Duodenal mucosa (tissue), 2 donors: ENCODE results near the gene IFIT1.

Source experiments
- H3K27ac ChIP-seq: one replicate; pipeline ENCODE4 v1.7.0; 2013; ENCODE audit warnings: low read depth, low read length
- H3K27me3 ChIP-seq, 2 donors: one replicate each; pipeline ENCODE4 v1.7.0; 2013; ENCODE audit warnings: low read length in 2 of 2, control low read depth in 1 of 2; ENCODE audit not compliant: insufficient read depth in 2 of 2, control insufficient read depth in 1 of 2
- H3K36me3 ChIP-seq, 2 donors: one replicate each; pipeline ENCODE4 v1.7.0; 2013; ENCODE audit warnings: low read length in 2 of 2, control low read depth in 1 of 2; ENCODE audit not compliant: insufficient read depth in 2 of 2, control insufficient read depth in 1 of 2
- H3K4me1 ChIP-seq, 2 donors: one replicate each; pipeline ENCODE4 v1.7.0; 2013; ENCODE audit warnings: low read length in 2 of 2, control low read depth in 1 of 2; ENCODE audit not compliant: insufficient read depth in 2 of 2, control insufficient read depth in 1 of 2
- H3K4me3 ChIP-seq, 2 donors: one replicate each; pipeline ENCODE4 v1.7.0; 2013; ENCODE audit warnings: low read length in 2 of 2, low read depth in 1 of 2
- H3K9ac ChIP-seq, 2 donors: one replicate each; pipeline ENCODE4 v1.7.0; 2013; ENCODE audit warnings: low read length in 2 of 2, low read depth in 1 of 2
- H3K9me3 ChIP-seq, 2 donors: one replicate each; pipeline ENCODE4 v1.7.0; 2013; ENCODE audit warnings: low read length in 2 of 2, control low read depth in 1 of 2; ENCODE audit not compliant: control insufficient read depth in 1 of 2

IFIT1 gene

DNA sequence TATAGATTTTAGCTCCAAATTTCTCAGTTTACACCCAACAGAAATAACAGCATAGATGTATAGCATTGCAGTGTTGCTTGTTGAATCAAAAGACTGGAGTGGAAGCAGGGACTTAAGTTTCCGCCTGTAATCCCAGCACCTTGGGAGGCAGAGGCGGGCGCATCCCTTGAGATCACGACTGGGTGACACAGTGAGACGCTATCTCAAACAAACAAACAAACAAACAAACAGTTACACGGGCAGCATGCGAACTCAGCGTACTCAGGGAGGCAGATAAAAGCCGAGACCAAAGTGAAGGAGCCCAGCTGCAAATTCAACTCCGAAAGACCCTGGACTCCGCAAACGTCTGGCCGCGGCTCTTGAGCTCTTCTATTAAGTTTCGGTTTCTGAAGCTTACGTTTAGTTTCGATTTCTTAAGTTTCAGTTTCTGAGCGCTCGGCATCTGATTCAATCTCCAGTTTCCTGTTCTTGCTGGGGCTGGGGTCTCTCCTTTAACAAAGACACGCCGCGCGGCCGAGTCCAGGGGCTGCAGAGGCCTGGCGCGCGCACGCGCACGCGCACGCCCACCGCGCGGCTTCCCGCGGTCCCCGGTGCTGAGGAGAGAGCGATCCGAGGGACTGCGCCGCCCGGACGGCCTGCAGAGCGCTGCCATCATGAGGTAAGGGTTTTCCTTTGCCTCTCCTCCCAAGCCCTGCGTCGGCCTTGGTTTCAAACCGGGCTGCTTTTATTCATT, 21.9 kb downstream of the IFIT1 start, which contains the start of gene IFIT5:
Gene IFIT5, plus strand, starts transcription at position 423 of the 733 bp plus-strand sequence. Its CDS starts 231 bp downstream, at position 654.
- no peaks in the 10 kb centered on the region for H3K27me3 ChIP-seq
- H3K4me1 ChIP-seq, result peaks cover 17 to 21% of the 10 kb centered on the region in 2 donors
- peak within 1 kb of the TSS; percentile 91 for H3K27ac ChIP-seq
- peak within 1 kb of the TSS; percentile 82 to 92 for H3K9ac ChIP-seq
- no peaks in the 10 kb centered on the region for H3K9me3 ChIP-seq
- H3K4me3 ChIP-seq, result peak within 1 kb of the TSS; percentile 86 to 92
- H3K36me3 ChIP-seq, result peaks cover 8 to 12% of the 10 kb centered on the region in 2 donors

DNA sequence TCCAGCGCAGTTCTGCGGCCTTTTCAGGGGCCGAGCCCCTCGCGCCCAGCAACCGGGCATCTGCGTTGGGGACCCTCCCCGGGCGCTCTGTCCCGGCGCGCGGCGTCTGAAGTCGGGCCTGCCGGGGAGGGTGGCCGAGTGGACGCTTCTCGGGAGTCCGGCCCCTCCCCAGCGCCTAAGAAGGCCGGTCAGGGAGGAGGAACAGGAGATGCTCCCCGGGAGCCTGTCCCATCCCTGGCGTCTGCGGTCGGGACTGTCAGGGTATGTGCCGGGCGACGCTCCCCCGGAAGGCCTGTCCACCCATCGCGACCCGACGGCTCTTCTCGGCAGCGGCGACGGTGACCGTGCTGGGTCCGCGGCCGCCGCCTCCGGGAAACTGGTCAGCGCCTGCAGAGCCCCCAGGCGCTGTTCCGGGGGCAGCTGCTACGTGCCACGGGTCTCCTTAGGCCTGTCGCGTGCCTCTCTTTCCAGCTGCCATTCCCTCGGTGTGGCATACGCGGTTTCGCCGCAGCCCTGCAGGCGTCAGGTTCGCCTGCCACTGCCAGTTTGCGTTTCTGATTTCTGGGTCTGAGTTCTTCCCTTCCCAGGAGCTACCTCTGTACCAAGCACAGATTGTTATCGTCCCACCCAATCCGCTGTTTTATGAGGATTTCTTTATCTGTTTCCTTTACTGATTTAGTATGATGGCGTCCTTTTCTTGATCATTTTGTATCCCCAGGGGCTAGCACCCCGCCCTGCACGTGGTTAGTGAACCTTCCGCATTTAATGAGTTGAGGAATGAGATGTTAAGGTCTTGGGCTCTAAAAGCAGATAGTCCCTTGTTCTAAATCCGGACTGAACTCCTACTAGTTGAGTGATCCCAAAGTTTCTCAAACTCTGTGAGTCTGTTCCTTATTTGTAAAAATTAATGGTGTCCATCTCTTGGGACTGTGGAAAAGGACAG, 22.7 kb downstream of the IFIT1 start:
- Histone ChIP-seq H3K9me3 (no peaks in the 10 kb centered on the region), H3K4me3 (peak overlapping the region; percentile 86 to 92), H3K36me3 (peaks cover 8 to 12% of the 10 kb centered on the region in 2 donors), H3K27ac (peak overlapping the region; percentile 91), H3K4me1 (peaks cover 17 to 21% of the 10 kb centered on the region in 2 donors), H3K9ac (peak overlapping the region; percentile 82 to 92), H3K27me3 (no peaks in the 10 kb centered on the region)

DNA sequence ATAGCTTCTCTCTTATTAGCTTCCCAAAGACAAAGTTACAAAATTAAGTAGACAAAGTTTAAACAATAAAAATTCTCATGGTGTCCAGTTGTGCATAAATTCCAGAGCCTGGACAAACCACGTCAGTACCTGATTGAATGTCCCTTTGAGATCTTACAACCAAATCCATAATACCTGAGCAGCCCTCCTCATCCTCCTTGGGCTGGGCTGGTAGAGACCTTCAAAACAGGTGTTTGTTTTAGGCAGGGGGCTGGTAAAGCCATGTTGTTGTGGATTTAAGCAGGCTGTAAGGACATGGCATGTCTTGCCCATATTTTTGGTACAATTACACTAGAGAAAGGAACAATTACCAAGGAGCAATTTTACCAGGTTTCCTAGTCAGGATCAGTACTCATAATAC, 24.0 kb downstream of the IFIT1 start:
- Histone ChIP-seq H3K36me3 (peaks cover 10 to 12% of the 10 kb centered on the region in 2 donors), H3K4me3 (no peak overlapping the region), H3K4me1 (peaks cover 17 to 21% of the 10 kb centered on the region in 2 donors), H3K9me3 (no peaks in the 10 kb centered on the region), H3K27me3 (no peaks in the 10 kb centered on the region), H3K9ac (no peak overlapping the region), H3K27ac (no peak overlapping the region)

DNA sequence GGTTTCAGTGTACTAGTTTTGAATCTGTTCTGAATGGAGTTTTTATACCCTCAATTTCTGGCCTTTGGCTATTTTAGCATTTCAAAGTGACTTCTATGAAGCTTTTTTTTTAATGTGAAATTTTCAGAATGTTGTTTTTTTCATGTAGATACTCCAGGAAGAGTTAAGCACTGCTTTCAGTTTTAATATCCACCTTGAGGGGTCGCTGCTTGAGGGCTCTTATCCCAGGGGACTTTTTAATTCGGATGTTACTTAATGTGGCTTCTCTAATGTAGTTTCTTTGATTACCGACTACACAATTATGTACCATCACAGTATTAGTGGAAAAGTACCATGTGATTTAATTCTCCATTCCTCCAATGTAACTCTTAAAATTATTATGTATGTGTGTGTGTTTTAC, 27.1 kb downstream of the IFIT1 start:
- no peak overlapping the region for H3K9ac ChIP-seq
- no peak overlapping the region for H3K27ac ChIP-seq
- no peaks in the 10 kb centered on the region for H3K27me3 ChIP-seq
- H3K4me1 ChIP-seq, result peaks cover 11 to 22% of the 10 kb centered on the region in 2 donors
- peaks cover 12 to 13% of the 10 kb centered on the region in 2 donors for H3K36me3 ChIP-seq
- H3K4me3 ChIP-seq, result no peak overlapping the region
- H3K9me3 ChIP-seq, result no peaks in the 10 kb centered on the region

DNA sequence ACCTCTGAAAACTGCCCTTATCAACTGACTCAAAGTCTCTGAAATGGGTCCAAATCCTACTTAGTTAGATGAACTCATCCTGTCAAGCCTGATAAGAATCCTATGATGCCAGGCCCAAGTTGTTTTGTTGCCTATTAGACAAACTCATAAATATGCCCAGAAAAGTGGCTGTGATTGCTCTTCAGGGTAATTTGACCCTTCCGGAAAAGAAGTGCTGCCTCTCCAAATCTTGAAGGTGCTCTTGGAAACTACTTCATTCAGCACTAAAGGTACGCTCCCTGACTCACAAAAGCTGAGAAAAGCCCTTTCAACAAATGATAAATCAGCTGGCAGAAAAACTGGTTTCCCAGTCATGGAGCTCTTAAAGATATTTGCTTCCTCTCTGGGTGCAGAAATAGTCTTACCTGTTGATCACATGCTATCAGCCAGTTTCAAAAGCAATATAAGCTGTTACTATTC, 28.6 kb downstream of the IFIT1 start:
- peaks cover 3 to 25% of the 10 kb centered on the region in 2 donors for H3K4me1 ChIP-seq
- no peak overlapping the region for H3K9ac ChIP-seq
- H3K9me3 ChIP-seq, result no peaks in the 10 kb centered on the region
- no peaks in the 10 kb centered on the region for H3K27me3 ChIP-seq
- no peak overlapping the region for H3K27ac ChIP-seq
- H3K36me3 ChIP-seq, result peaks cover 12 to 13% of the 10 kb centered on the region in 2 donors
- no peak overlapping the region for H3K4me3 ChIP-seq

DNA sequence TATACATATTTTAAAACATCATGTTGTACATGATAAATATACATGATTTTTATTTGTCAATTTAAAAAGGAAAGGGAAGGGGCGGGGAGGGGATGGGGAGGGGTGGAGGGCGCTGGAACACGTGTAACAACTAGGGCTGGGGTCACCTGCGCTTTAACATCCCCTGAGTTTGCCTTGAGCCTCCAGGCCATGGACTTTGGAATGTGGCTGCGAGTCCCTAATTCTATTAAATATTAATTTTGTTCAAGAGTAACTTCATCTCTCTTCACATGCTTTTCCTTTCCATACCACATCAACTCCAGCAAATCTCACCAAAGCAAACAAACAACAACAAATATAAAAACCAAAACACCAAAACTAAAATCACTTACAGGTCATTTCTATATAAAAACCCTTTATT, 32.6 kb downstream of the IFIT1 start:
- H3K27me3 ChIP-seq, result no peaks in the 10 kb centered on the region
- H3K9me3 ChIP-seq, result no peaks in the 10 kb centered on the region
- no peak overlapping the region for H3K27ac ChIP-seq
- no peak overlapping the region for H3K9ac ChIP-seq
- H3K36me3 ChIP-seq, result peaks cover 0 to 5% of the 10 kb centered on the region in 2 donors
- H3K4me3 ChIP-seq, result no peak overlapping the region
- peaks cover 0 to 9% of the 10 kb centered on the region in 2 donors for H3K4me1 ChIP-seq

DNA sequence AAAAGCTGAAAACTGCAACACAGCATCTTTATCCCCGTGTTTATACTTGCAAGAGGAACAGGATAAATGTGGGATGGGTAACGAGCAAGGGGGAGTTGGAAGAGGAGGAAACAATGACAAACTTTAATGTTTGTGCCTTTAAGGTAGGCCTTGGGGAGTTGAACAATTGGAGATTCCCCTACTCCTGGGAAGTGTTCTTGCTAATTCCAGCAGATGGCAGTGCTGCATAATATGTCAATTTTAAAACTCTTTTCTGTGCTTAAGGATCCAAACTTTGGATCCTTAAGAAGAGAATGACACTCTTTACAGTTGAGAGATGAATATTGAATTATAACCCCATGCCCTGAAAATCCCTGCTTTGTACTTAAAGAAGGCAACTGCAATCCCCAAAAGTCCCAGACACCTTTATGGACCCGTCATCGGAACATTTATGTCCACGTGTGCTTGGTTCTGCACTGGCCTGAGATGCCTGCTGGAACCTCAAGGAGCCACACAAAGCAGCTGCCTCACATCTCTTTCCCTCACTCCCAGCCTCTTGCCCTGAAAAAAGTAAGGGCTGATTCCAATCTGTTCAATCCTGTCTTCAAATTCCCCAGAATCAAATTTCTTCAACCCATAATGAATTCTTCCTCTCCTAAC, 33.9 kb downstream of the IFIT1 start:
- H3K4me3 ChIP-seq, result no peak overlapping the region
- peaks cover 0 to 9% of the 10 kb centered on the region in 2 donors for H3K4me1 ChIP-seq
- peaks cover 0 to 3% of the 10 kb centered on the region in 2 donors for H3K36me3 ChIP-seq
- no peaks in the 10 kb centered on the region for H3K9me3 ChIP-seq
- H3K9ac ChIP-seq, result no peak overlapping the region
- no peaks in the 10 kb centered on the region for H3K27me3 ChIP-seq
- no peak overlapping the region for H3K27ac ChIP-seq

DNA sequence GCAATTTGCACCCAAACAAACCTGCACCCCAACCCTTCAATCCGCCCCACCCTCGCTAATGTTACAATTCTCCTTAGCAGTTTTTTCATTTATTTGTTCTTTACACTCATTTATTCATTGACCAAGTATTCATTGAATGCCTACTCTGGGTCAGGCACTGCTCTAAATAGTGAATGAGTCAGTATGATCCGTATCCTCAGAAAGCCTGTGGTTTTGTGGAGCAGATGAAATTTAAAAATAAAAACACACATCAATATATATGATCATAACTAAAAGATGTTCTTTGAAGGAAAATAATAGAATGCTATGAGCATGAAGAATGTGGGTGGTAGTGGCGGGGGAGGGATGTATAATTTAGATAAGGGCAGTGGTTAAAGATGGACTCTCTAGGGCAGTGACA, 35.2 kb downstream of the IFIT1 start:
- no peak overlapping the region for H3K4me3 ChIP-seq
- no peak overlapping the region for H3K27ac ChIP-seq
- no peak overlapping the region for H3K9ac ChIP-seq
- H3K36me3 ChIP-seq, result no peaks in the 10 kb centered on the region
- H3K4me1 ChIP-seq, result peaks cover 0 to 9% of the 10 kb centered on the region in 2 donors
- H3K27me3 ChIP-seq, result no peaks in the 10 kb centered on the region
- H3K9me3 ChIP-seq, result no peaks in the 10 kb centered on the region

DNA sequence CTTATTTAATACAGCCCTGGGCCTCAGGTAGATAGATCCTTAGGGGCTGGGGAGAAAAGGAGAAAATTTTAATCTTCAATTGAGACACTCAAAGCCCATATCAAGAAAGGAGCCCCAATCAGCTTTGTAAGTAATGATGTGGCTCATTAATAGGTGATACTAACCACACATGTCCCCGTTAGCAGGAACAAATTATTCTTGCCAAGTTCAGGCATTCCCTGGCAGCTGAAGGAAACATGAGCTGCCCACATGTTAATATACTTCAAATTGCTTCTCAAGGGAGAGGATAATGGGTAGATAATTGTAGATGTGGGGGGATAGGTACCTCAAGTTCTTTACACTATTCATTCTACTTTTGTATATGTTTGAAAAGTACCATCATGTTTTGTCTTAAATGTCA, 36.5 kb downstream of the IFIT1 start:
- H3K27ac ChIP-seq, result no peak overlapping the region

More for the DNA sequence above, 36.5 kb downstream of the IFIT1 start:
- Histone ChIP-seq H3K36me3 (no peaks in the 10 kb centered on the region), H3K9ac (no peak overlapping the region), H3K9me3 (no peaks in the 10 kb centered on the region), H3K27me3 (no peaks in the 10 kb centered on the region), H3K4me1 (peaks cover 0 to 9% of the 10 kb centered on the region in 2 donors), H3K4me3 (no peak overlapping the region)
